ENCODE results near the gene TOR2A.

Gene TOR2A

GRCh38 chr9:127711226-127711701, 23.8 kb downstream of the TOR2A start:
- TF ChIP-seq ZFX (IDR thresholded peaks at IDR 0.05; ENCODE audit: borderline replicate concordance) (no peak), CTCF (IDR thresholded peaks at IDR 0.05) (no peak)
- no peak overlapping the region for H3K27ac ChIP-seq

- TF ChIP-seq ZFX (IDR thresholded peaks at IDR 0.05; ENCODE audit: borderline replicate concordance) (no peak), CTCF (IDR thresholded peaks at IDR 0.05) (no peak)
- H3K27ac ChIP-seq, result no peak overlapping the region
Observed at GRCh38 chr9:127710204-127710783, 24.8 kb downstream of the TOR2A start.

- no peak overlapping the region for H3K27ac ChIP-seq
Observed at GRCh38 chr9:127708952-127709587, 26.0 kb downstream of the TOR2A start.

GRCh38 chr9:127707766-127708165, 27.3 kb downstream of the TOR2A start:
- TF ChIP-seq ZFX (IDR thresholded peaks at IDR 0.05; ENCODE audit: borderline replicate concordance), result no peak
- TF ChIP-seq CTCF (IDR thresholded peaks at IDR 0.05), result peak; percentile 35; the same call in 1 of the 2 replicates
- H3K27ac ChIP-seq, result 0 out of 2 replicates have a peak overlapping the region, but pooled peaks have one; percentile 25

More at GRCh38 chr9:127708952-127709587, 26.0 kb downstream of the TOR2A start:
- TF ChIP-seq ZFX (IDR thresholded peaks at IDR 0.05; ENCODE audit: borderline replicate concordance) (no peak), CTCF (IDR thresholded peaks at IDR 0.05) (no peak)

GRCh38 chr9:127706836-127707241, 28.3 kb downstream of the TOR2A start, which contains the start of gene CFAP157:
Gene CFAP157, plus strand, starts transcription at chr9:127706988. Its CDS starts 44 bp downstream, at chr9:127707032.
- TF ChIP-seq CTCF (IDR thresholded peaks at IDR 0.05), result no peak
- TF ChIP-seq ZFX (IDR thresholded peaks at IDR 0.05; ENCODE audit: borderline replicate concordance), result no peak
- peak within 1 kb of the TSS; percentile 25; the same call in 1 of the 2 replicates for H3K27ac ChIP-seq

- no peak overlapping the region for H3K27ac ChIP-seq
- TF ChIP-seq ZFX (IDR thresholded peaks at IDR 0.05; ENCODE audit: borderline replicate concordance) (no peak), CTCF (IDR thresholded peaks at IDR 0.05) (no peak)
Observed at GRCh38 chr9:127705577-127706379, 29.3 kb downstream of the TOR2A start.

Data from 22Rv1 (cell line).